HG03039 (cell line): Measurements from ENCODE around the gene TNFSF18.
"Not testable (repeated sequence)": the region's sequence is repeated elsewhere in the genome, so short reads cannot be mapped to it uniquely, and the experiment has no call there.

Experiments
- ATAC-seq: cut with Tn5 transposase; IDR thresholded peaks from one replicate; pipeline ENCODE4 v1.9.1; 2021; ENCODE audit warnings: mild to moderate bottlenecking, moderate library complexity; ENCODE audit not compliant: unreplicated experiment

TNFSF18 gene, protein sequence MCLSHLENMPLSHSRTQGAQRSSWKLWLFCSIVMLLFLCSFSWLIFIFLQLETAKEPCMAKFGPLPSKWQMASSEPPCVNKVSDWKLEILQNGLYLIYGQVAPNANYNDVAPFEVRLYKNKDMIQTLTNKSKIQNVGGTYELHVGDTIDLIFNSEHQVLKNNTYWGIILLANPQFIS

DNA sequence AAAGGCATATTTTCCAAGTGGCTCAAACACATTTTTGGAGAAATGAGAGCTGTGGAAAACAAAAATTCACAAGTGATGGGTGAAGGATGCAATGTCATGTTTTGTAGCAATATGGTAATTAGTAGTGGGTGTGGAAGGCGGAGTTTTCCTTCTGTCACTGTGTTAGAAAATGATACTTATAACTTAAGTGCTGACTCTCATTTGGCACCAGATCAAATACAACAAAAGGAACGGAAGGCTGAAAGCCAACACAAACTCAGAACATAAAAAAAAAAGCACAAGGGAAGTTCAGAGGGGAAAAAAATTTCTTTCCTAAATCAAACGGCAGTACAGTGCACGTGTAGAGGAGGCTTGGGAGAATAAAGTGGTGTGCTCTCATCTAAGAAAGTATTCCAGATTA is at the start of gene TNFSF18:
TSS of gene TNFSF18 (minus strand) at position 77 of the 400 bp plus-strand sequence. CDS start at position 32, 45 bp downstream.
- ATAC-seq: no peak

DNA sequence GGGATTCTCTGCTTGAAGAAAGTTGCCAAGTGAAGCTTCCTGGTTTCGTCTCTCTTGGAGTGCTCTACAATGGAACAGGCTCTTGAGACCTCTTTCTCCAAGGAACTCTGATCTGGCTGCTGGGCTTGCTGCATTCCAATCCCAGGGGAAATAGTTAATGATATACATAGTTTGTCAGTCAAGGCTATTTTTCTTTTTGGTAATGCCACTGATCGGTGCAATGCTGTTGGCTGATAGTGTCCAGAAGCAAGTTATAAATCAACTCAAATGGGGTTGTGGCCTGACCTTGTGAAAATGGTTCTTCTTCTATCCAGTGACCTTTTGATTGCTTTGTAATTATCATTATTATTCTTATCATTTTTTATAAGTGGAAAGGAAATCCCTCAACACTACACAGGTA is 48.4 kb upstream of the TNFSF18 start:
- ATAC-seq: no peak

DNA sequence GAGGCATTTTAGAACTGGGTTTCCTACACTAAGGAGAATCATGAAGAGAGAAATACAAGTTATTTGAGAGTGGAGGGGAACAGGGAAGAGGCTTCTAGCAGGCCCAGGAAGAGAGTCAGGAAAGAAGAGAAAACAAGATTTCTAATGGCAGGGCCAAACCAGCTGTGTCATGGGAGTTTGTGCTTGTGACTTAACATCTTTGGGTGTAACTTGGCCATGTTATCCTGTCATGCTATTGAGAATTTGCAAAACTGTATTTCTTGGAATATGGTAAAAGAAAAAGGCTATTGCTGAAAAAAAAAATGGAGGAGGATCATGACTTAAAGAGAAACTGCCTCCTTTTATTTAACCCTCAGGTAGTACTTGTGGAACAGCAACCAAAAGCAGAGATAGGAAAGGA is 47.4 kb upstream of the TNFSF18 start:
- no peak for ATAC-seq

DNA sequence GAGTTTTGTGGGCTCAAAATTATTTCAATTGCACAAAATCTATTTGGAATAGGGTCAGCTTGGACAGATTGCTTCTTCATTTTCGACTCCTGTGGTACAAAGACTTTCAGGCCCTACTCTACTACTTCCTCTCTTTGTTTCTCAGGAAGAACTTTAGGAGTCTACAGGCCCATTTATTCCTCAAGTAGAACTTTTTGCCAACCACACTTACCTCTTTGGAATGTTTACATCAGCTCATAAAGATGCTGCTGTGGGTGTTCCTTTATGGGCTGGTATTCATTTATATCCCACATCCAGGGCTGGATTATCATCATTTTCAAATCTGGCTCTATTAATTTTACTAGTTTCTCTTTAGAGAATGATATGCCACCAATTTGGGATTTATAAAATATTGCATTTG is 46.3 kb upstream of the TNFSF18 start:
- ATAC-seq: no peak

DNA sequence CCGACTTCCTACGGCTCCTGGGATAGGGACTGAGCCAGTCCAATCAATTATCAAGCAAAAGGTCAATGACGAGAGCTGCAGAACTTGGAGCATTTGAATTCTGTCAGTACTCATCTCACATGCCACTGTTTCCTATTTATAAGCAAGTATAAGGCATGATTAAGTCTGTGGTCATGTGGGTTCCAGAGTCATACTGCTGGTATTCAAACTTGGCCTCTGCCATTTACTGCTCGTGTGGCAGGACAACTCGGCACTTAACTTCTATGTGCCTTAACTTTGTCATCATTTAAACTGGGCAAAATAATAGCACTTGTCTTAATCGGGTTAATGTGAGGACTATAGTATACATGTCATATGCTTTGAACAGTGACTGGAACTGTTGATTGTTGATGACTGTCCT is 44.9 kb upstream of the TNFSF18 start:
- no peak for ATAC-seq

DNA sequence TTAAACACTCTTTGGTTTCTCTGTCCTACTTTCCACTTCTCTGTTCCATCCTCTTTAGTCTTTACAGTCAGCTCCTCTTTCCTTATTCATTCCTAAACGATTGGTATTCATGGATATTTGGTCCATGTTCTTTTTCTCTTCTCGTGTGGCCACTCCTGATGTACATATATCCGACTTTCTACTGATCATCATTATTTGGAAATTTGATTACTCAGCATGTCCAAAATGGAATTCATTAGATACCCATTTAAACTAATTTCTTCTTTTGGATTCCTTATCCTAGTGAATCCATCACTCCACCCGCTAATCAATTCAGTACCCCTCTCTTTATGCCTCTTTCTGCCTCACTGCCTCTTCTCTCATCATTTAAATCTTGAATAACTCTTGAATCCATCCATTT is 43.8 kb upstream of the TNFSF18 start:
- no peak for ATAC-seq

DNA sequence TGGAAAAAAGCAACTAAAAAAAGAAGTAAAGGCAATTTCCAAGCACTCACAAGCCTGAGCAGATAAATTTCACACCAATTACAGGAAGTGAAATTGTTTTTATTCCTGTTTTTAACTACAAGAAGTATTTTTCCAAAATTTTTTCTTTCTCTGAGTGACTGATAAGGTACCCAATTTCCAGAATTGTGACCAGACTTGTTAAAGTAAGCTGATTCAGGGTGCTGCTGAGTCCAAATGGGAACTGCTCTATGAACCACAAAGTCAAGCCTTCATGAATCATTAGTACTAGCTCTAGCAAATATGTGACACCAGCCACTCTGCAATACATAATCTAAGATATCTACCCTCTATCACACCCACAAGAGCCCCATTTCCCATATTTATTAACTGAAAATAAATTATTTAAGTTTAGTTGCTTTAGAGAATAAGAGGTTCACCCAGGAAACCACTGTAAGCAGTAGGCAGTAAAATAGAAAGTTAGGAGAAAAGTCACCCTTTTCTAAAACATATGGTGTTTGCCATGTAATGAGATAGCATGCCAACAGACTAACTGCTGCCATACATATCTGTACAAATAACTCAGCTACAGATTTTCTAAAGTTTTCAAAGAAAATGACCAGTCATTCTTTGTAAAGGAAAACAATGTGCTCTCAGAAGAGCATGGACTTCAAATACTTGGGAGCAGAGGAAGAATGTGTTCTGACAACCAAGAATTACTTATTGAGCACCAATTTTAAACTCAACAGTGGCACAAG is 43.1 kb upstream of the TNFSF18 start:
- ATAC-seq: no peak

DNA sequence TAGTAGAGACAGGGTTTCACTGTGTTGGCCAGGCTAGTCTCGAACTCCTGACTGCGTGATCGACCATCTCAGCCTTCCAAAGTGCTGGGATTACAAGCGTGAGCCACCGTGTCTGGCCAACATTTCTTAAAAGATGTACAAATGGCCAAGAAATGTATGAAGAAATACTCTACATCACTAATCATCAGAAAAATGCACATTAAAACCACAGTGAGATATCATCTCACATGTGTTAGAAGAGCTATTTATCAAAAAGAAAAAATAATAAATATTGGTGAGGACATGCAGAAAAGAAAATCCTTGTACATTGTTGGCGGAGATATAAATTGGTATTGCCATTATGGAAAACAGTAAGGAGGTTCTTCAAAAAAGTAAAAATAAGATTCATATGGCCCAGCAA is 33.6 kb upstream of the TNFSF18 start:
- ATAC-seq: no peak

DNA sequence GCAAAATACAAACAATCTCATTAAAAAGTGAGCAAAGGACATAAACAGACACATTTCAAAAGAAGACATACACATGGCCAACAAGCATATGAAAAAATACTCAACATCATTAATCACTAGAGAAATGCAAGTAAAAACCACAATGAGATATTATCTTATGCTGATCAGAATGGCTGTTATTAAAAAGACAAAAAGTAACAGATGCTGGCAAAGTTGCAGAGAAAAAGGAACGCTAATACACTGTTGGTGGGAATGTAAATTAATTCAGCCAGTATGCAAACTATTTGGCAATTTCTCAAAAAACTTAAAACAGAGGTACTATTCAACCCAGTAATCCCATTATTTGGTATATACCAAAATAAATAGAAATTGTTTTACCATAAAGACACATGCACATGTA is 32.2 kb upstream of the TNFSF18 start:
- ATAC-seq: no peak

DNA sequence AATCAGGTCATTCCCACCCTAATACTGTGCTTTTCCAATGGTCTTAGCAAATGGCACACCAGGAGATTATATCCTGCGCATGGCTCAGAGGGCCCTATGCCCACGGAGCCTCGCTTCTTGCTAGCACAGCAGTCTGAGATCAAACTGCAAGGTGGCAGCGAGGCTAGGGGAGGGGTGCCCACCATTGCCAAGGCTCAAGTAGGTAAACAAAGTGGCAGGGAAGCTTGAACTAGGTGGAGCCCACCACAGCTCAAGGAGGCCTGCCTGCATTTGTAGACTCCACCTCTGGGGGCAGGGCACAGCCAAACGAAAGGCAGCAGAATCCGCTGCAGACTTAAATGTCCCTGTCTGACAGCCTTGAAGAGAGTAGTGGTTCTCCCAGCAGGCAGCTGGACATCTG is 23.5 kb upstream of the TNFSF18 start:
- not testable (repeated sequence) for ATAC-seq

DNA sequence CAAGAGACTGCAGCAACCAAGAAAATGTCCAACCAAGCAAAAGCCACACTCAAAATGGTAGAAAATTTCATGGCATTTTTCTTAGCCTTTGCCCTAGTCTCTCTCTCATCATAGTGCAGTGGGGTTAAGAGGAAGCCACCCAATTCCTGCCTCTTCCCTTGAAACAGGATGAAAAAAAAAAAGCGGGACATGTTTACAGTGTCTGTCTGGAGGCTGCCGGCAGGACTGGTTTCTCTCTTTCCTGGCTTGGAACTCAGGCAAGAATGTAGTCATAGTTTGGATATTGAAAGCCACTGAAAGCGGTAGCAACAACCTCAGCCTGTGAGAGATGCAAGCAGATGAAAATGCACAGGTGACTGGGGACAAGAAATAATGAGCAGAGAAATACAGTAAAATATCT is 13.3 kb upstream of the TNFSF18 start:
- no peak for ATAC-seq

DNA sequence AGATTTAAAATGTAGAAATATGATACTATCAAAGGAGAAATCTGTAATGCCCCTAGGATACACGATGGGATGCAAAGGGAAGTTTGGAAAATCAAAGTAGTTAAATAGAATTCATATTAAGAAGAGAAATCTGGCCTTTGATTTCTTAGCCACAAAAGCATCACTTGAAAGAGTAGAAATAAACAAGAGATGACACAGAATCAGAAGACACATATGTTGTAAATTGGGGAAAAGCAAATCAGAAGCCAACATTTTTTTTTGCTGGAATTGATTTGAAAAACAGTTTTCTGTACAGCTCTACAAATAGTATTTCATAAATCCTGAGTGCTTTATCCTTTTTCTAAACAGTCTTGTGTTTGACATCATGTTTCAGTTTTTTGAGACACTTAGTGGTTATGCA is 12.4 kb upstream of the TNFSF18 start:
- no peak for ATAC-seq

DNA sequence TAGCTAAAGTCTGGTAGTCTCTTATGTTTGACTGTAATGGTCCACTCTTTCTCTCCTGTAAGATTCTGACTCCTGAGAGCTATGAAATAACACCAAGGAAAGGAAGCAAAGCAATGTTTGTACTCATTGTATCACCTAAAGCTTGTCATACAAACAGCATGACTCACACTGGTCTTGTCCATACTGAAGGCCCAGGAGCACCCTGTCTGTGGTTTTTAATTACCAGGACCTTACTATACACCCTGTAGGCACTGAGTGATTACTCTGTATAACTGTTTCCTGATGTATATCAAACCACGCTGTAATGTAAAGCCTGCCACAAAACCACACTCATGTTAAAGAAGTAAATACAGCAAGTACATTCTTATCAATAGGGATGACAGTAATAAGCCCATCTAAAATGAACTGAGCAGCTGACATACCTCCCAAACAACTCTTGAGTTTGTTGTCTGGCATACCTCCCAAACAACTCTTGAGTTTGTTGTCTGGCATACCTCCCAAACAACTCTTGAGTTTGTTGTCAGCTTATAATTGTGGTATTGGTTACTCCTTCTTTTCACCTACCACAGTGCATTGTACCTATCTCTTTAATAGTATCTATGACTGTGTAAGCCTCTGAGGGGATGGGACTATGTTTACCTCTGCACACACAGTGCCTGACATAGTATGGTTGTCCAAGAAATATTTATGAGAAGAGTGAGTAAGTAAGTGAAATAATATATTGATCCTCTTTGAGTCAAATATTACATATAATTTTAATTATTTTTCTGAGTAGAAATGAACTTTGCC is 11.6 kb upstream of the TNFSF18 start:
- no peak for ATAC-seq

DNA sequence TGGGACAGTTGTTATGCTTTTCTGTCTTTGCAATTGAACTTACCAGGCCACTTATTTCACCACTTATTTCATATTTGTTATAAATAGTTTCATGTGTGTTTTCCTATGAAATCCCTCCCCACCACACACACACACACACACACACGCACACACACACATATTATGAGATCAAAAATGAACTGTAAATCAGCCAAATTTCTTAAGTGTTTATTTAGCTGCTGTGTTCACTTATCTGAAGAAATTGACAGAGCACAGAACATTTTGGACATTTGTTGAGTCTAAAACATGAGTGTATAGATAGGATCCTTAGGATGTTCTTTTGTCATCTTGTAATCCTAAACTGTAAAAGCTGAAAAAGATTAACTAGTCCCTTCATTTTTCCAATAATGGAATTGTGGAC is 7.8 kb upstream of the TNFSF18 start:
- no peak for ATAC-seq

DNA sequence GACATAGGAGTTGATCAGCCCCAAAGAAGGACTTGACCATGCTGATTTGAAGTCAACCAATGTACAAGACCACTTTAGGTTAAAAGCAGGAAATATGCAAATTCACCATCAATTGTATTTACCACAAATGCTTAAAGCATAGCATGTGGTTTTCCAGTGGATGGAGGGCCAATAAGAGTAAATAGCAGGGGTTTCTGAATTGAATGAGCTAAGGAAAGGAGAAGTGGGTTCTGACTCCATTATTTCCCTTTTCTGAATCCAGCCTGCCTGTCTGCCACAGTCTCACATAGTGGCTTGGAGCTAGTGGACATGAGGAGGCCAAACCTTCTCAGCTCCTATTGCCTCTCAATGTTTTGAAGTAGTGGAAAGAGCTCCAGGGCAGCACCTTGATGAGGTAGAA is 7.2 kb upstream of the TNFSF18 start:
- no peak for ATAC-seq

DNA sequence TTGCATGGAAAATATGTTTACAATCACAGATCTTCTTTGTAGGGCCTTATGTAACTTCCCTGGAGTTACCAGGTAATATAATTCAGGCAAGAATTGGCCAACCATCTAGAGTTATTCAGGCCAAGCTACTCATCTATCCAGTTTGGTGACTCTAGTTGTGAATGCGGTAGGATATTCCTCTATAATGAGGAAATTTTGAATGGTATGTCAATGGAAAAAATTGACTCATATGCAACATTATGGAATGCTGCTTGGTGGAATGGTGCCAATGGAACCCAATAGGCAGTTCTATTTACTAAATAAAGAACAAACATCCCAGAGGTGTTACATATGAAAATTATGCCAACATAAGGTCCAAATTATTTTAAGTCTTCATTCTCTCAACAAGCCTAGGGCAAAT is 5.6 kb upstream of the TNFSF18 start:
- no peak for ATAC-seq

DNA sequence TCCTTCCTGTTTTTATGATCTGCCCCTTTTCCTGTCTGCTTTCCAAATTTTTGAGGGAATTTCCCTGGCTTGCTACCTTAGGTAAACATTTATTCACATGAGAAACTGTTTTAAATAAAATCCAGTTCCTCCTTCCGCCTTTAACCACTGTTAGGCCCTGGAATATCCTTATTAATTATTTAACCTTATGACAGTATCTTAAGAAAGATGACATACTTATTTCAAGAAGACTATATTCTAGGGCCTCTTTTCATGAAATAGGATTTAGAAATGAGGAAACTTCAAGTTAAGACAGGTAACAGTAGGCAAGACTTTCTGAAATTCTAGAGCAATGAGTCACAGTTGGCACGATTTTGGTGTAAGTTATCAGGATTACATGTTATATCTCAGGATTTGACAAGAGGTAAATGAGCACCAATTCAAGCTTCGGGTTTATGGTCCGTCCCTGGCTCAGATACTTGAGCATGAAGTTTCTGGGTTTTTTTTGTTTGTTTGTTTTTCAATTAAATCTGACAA is 2.0 kb upstream of the TNFSF18 start:
- no peak for ATAC-seq

DNA sequence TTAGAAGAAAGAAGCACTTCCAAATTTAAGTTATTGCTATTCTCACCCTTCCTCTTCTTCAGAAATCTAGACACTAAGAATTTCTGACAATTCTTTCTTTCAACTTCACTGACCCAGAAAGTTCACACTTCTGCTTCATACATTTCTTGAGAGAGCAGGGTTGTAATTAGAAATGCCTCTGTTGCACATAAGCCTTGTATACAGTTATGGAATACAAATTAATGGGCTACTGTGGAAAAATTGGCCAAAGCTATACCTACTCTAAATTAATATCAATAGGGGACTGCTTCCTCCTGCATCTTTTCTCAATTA is 1.5 kb downstream of the TNFSF18 start:
- no peak for ATAC-seq

DNA sequence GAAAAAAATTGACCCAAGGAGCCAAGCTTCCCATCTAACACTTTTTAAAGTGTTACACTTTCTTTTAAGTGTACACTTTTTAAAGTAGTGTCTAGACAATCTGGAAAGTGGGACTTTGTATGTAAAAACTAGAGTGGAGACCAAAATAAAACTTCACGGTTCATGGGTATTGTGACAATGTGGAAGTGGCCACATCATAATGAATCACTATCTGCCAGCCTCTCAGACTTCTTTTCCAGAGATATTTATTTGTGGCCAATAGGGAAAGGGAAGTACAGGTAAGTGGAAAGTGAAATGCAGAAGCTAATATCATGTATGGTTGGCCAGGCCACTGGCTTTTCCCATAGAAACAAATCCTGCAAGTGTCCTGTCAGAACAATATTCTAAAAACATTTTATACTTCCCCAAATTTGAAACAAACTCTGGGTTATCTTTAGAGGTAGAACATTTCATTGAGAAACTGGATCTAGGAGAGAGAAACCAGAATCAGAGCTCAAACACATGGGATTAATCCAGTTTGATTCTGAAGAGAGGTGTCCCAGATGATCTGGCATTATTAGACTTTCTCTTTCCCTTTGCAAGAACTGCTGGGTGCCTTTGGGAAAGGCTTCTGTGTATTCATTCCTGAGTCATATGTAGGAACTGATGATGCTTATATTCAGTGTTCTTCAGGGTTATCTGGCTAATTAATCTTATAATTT is 2.0 kb downstream of the TNFSF18 start:
- no peak for ATAC-seq

DNA sequence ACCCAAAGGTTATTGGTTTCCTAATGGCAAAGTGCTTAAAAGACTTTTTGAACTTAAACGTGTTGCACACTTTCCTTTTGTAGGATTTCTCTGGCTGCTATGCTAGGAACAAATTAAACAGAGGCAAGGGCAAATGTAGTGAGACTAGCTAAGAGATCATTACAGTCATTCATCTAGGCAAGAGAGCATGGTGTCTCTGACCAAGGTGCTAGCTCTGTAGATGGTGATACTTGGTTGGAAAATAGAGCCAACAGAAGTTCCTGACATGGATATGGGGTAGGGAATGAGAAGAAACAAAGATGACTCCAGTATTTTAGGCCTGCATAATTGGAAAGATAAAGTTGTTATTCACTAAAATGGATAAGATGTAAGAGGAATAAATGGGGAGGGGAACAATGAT is 6.1 kb downstream of the TNFSF18 start:
- ATAC-seq: no peak

DNA sequence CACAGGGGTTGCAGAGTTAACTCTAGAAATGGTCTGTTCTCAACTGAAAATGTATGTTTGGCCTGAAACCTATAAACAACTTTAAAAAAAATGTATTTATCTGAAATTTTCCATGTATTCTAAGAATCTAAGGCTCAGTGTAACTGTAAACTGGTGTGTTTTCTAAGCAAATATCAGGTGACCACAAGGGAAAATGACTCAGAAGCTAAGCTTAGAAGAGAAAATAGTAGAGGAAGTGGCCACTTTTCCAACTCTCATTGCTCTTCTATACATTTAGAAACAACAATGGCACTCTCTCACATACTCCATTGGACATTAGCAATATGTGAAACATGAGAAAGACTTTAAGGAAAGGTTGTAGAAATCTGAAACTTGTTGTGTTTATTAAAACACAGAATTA is 7.5 kb downstream of the TNFSF18 start:
- ATAC-seq: no peak
